ENCODE results near the gene FUCA1. TPM values are rescaled to one million over a fixed set of nuclear protein-coding genes. Genes with fewer than 3 reads are reported as not detected.
A peak's percentile ranks its signal among the peaks of the same experiment; 100 is the strongest.
"Not testable (repeated sequence)": the region's sequence is repeated elsewhere in the genome, so short reads cannot be mapped to it uniquely, and the experiment has no call there.

FUCA1 gene
- total RNA-seq, 1 experiment from 2014 or later: 39.2 TPM

- not testable (repeated sequence) for DNase-seq (ENCODE audit: low spot score)
Observed at GRCh38 chr1:23802809-23803342, 65.2 kb downstream of the FUCA1 start.

- no peak for DNase-seq (ENCODE audit: low spot score)
Observed at GRCh38 chr1:23801876-23802275, 66.2 kb downstream of the FUCA1 start.

- DNase-seq (ENCODE audit: low spot score): peak; percentile 57
Observed at GRCh38 chr1:23801338-23801748, 66.7 kb downstream of the FUCA1 start.

GRCh38 chr1:23800400-23801337 is 67.4 kb downstream of the FUCA1 start, which contains the start of gene GALE:
Gene GALE (minus strand): TSS chr1:23800754. CDS start chr1:23799007, 1,747 bp downstream.
- peak; percentile 93 for DNase-seq (ENCODE audit: low spot score)

GRCh38 chr1:23799570-23800399 is 68.3 kb downstream of the FUCA1 start:
- peak; percentile 96 for DNase-seq (ENCODE audit: low spot score)

GRCh38 chr1:23799255-23799569 is 68.9 kb downstream of the FUCA1 start:
- DNase-seq (ENCODE audit: low spot score): no peak

GRCh38 chr1:23798662-23799142 is 69.4 kb downstream of the FUCA1 start:
- peak; percentile 44 for DNase-seq (ENCODE audit: low spot score)

GRCh38 chr1:23797478-23798448 is 70.3 kb downstream of the FUCA1 start:
- DNase-seq (ENCODE audit: low spot score): no peak

GRCh38 chr1:23796466-23797271 is 71.4 kb downstream of the FUCA1 start:
- peak; percentile 86 for DNase-seq (ENCODE audit: low spot score)

- DNase-seq (ENCODE audit: low spot score): peak; percentile 54
Observed at GRCh38 chr1:23795676-23796465, 72.2 kb downstream of the FUCA1 start.

Other genes with a start within 250 kb of the FUCA1 start
- 1,290 and 1,388 TPM in 2 replicates for gene RPL11, start 176.5 kb downstream of the FUCA1 start, total RNA-seq (2014; rRNA removed; shearing (Covaris generic))
- 32.9 and 36.8 TPM in 2 replicates for gene ELOA, start 124.8 kb downstream of the FUCA1 start, total RNA-seq (2014; rRNA removed; shearing (Covaris generic))
- gene PITHD1, start 89.9 kb downstream of the FUCA1 start, total RNA-seq (2014; rRNA removed; shearing (Covaris generic)): 103 TPM in 2 replicates
- 299 and 311 TPM in 2 replicates for gene LYPLA2, start 77.1 kb downstream of the FUCA1 start, total RNA-seq (2014; rRNA removed; shearing (Covaris generic))
- gene GALE, start 67.5 kb downstream of the FUCA1 start, total RNA-seq (2014; rRNA removed; shearing (Covaris generic)): 252 and 273 TPM in 2 replicates
- gene HMGCL, start 42.9 kb downstream of the FUCA1 start, total RNA-seq (2014; rRNA removed; shearing (Covaris generic)): 37.4 and 38.2 TPM in 2 replicates
- gene CNR2, start 45.1 kb upstream of the FUCA1 start, total RNA-seq (2014; rRNA removed; shearing (Covaris generic)): not detected in 2 replicates
- 56.4 and 74.5 TPM in 2 replicates for gene PNRC2, start 91.5 kb upstream of the FUCA1 start, total RNA-seq (2014; rRNA removed; shearing (Covaris generic))
- gene SRSF10, start 112.0 kb upstream of the FUCA1 start, total RNA-seq (2014; rRNA removed; shearing (Covaris generic)): 140 and 147 TPM in 2 replicates
- 19.8 and 20.7 TPM in 2 replicates for gene MYOM3, start 243.8 kb upstream of the FUCA1 start, total RNA-seq (2014; rRNA removed; shearing (Covaris generic))